BJ (cell line): Measurements from ENCODE around the gene ATP8A1. TPM values are rescaled to one million over a fixed set of nuclear protein-coding genes. Genes with fewer than 3 reads are reported as not detected.

Source experiments
- CTCF ChIA-PET: fragments of 350-600 bp; formaldehyde crosslinking; extraction: SDS; loops from one replicate; lab custom pipeline; 2021; ENCODE audit warnings: antibody characterized with exemption, inconsistent platforms; lab: Yijun Ruan, JAX
- POLR2A ChIA-PET: fragments of 300-600 bp; sonication (Branson Sonifier 250); formaldehyde crosslinking; extraction: SDS; loops from one replicate; lab custom pipeline; 2021; ENCODE audit warnings: antibody characterized with exemption; lab: Charles Lee
- DNase-seq: peaks from one replicate; pipeline ENCODE4 v3.0.0-alpha.2; 2011; ENCODE audit warnings: low read depth
- H3K27me3 ChIP-seq: 2 replicates; pipeline ENCODE4 v1.6.0; 2011; ENCODE audit warnings: low read length; ENCODE audit not compliant: control insufficient read depth, insufficient read depth
- H3K36me3 ChIP-seq: 2 replicates; pipeline ENCODE4 v1.5.1; 2011; ENCODE audit warnings: low read length; ENCODE audit not compliant: control insufficient read depth, insufficient read depth
- H3K4me3 ChIP-seq: 2 replicates; pipeline ENCODE4 v1.5.1; 2011; ENCODE audit warnings: low read depth, mild to moderate bottlenecking, control low read depth, low read length
- CTCF ChIP-seq: IDR thresholded peaks from 2 replicates; pipeline ENCODE4 v1.5.1; 2011; ENCODE audit warnings: low read depth, mild to moderate bottlenecking, control low read depth, inconsistent platforms, low read length, moderate library complexity; ENCODE audit not compliant: insufficient read depth
- polyA plus RNA-seq: library from polyadenylated mRNA; depleted of rRNA; stranded (reverse); fragments of >200 nt; gene quantifications from 2 replicates; pipeline ENCODE4 v1.2.3, GENCODE V29; 2011

Gene ATP8A1
- polyA plus RNA-seq, 1 experiment: 0.02 TPM

- no peak for DNase-seq
- CTCF ChIA-PET: no interaction called here
- H3K4me3 ChIP-seq: no peak overlapping the region
- no peaks in the 10 kb centered on the region for H3K36me3 ChIP-seq
- no peaks in the 10 kb centered on the region for H3K27me3 ChIP-seq
- TF ChIP-seq CTCF: no peak
- POLR2A ChIA-PET: no interaction called here
These were observed 245.1 kb downstream of the ATP8A1 start for GRCh38 chr4:42411803-42412202.

- H3K27me3 ChIP-seq: no peaks in the 10 kb centered on the region
- DNase-seq: no peak
- ChIA-PET CTCF (no interaction called here), POLR2A (no interaction called here)
- no peaks in the 10 kb centered on the region for H3K36me3 ChIP-seq
- TF ChIP-seq CTCF: no peak
- H3K4me3 ChIP-seq: no peak overlapping the region
These were observed 246.5 kb downstream of the ATP8A1 start for GRCh38 chr4:42410446-42410845.

DNA sequence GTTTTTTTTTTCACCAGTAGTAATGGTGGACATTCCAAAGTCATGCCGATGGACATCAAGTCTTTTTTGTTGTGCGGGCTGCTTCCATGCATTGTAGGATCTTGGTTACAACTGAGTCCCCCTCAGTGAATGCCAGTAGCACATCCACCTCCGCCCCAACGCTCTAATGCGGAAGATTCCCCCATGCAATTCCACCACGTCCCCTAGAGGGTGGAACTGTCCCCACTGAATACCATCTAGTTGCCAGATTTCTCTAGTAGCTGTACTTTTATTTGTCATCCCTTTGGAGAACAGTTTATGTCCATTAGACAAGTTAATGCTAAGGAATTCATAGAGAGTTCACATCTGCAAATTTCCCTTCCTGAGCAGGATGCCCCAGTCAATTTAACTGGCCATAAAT is 252.9 kb downstream of the ATP8A1 start:
- H3K4me3 ChIP-seq: no peak overlapping the region
- no peak for DNase-seq
- ChIA-PET CTCF (no interaction called here), POLR2A (no interaction called here)
- H3K27me3 ChIP-seq: peaks cover 12% of the 10 kb centered on the region
- no peaks in the 10 kb centered on the region for H3K36me3 ChIP-seq
- no peak for TF ChIP-seq CTCF

- no peak for TF ChIP-seq CTCF
- ChIA-PET CTCF (interaction anchor here (1.7 kb wide), 1 partner anchor 123 kb away, joined by 3 read pairs; no protein-coding TSS in a partner anchor), POLR2A (no interaction called here)
- no peaks in the 10 kb centered on the region for H3K36me3 ChIP-seq
- no peak for DNase-seq
- H3K27me3 ChIP-seq: peaks cover 33% of the 10 kb centered on the region
- no peak overlapping the region for H3K4me3 ChIP-seq
These were observed 255.7 kb downstream of the ATP8A1 start for GRCh38 chr4:42401171-42401570.

- CTCF ChIA-PET: no interaction called here
- H3K4me3 ChIP-seq: no peak overlapping the region
- no peak for TF ChIP-seq CTCF
- POLR2A ChIA-PET: no interaction called here
- no peaks in the 10 kb centered on the region for H3K36me3 ChIP-seq
- no peak for DNase-seq
- peaks cover 34% of the 10 kb centered on the region for H3K27me3 ChIP-seq
These were observed 257.5 kb downstream of the ATP8A1 start for GRCh38 chr4:42399393-42399792.
